Stimulated activated CD4-positive, alpha-beta T cell treated with anti-CD3 and anti-CD28 coated beads, Interleukin-12 subunit alpha, Interleukin-12 subunit beta, amount 100 ng/mL, for 48 hours (primary cell): ENCODE data around the gene NYAP2.

Experiments used
- DNase-seq, 3 donors: peaks; one replicate each; pipeline ENCODE4 v3.0.0-alpha.2; 2020; ENCODE audit warnings: low read depth in 2 of 3, low spot score in 1 of 3

NYAP2 gene

DNA sequence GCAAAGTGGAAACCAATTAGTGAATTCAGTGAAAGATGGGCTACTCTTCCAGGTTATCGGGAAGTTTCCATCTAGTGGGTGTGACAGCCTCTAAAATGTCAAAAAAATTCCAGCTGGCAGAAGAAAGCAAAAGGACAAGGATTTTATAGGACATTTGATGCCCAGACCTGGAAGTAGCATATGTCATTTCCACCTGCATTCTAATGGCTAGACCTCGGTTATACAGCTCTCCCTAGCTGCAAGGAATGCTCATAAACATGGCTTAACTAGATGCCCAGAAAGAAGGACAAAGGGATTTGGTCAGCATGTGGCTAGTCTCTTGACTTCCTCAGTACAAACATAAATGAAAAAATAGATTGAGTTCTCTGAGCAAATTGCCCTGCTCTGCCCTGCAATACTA lies 215.4 kb downstream of the NYAP2 start:
- DNase-seq: no peak

DNA sequence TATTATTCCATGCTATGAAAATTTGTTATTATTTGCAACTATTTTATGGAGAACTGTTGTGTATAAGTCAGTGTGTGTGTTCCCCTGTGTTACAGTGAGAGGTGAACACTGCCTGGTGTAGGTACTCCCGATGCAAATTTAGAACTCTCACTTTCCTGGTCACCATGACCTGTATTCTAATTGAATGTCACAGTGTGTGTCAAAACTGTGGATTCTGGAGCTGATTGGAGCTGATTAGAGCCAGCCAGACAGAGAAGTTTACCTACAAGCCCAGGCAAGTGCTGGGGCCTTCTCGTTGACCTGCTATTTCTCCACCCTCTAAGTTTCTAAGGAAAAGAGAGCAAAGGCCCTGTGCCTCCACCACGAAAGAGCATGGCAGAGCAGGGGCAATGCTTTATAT lies 216.0 kb downstream of the NYAP2 start:
- DNase-seq: no peak

DNA sequence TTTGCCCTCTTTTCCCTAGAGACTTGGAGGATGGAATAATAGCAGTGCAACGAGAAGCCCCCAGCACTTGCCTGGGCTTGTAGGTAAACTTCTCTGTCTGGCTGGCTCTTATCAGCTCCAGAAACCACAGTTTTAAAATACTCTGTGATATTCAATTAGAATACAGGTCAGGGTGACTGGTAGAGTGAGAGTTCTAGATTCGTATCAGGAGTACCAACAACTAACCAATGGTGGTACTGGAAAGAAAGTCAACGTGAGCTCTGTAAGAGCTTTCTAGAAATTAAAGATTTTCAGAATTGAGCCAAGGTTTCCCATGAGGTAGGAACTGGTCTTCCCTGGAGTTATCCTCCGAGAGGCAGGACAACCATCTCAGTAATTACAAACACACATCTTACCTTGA lies 216.9 kb downstream of the NYAP2 start:
- DNase-seq: no peak

DNA sequence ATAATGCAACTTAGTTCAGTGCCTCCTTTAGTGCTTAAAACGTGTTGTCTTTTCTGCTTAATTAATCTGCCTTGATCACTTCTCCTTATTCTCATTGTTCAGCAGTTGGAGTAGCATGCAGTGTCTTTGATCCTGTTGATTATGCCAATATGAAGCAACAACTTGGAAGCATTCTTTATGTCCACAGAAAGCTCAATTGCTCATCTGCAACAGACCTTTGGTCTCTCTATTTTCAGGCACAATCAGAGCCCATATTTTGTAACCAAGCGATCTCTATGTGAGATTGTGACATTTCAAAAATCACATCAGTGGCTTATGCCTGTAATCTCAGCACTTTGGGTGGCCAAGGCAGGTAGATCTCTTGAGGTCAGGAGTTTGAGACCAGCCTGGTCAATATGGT lies 217.3 kb downstream of the NYAP2 start:
- DNase-seq: no peak

DNA sequence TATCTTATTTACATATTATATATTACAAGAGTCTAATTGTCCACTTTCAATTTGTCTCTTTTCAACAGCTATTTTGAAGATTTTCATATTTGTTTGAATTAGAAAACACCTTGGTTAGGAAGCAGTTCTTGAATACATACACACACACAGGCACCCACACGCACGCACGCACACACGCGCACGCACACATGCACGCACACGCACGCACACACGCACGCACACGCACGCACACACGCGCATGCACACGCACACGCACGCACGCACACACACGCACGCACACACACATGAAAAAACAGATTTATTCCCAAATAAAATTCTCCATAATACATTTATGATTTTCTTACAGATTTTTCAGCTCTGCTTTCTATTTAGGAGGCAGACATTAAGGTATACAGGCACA lies 220.7 kb downstream of the NYAP2 start:
- no peak for DNase-seq

DNA sequence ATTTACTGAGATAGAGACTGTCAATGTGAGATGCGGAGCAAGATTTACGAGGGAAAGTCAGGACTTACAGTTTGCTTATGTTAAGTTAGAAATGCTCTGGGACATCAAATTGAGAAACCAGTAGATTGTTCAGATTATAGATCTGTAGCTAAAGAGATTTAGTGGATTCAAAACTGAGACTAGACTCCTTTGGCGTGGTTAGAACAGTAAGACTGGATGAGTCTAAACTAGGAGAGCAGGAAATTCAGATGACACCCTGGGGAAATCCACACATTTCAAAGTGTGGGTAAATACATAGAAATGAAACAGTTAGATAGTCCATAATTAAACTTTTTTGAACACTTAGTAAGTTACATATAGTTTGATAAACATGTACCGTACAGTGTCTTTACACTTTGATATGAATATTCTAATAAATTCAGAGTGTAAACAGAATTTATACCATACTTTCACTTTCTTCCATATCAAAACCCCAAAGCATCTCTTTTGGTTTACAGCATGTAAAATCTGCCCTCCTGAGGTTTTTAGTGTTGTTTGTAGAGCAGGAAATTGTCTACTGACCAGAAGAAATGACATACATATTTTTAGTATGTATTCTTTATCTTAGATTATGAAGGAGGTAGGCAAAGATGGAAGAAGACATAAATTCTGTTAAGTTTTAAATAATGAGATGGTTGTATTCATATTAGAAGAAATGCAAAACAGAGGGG lies 231.5 kb downstream of the NYAP2 start:
- no peak for DNase-seq

DNA sequence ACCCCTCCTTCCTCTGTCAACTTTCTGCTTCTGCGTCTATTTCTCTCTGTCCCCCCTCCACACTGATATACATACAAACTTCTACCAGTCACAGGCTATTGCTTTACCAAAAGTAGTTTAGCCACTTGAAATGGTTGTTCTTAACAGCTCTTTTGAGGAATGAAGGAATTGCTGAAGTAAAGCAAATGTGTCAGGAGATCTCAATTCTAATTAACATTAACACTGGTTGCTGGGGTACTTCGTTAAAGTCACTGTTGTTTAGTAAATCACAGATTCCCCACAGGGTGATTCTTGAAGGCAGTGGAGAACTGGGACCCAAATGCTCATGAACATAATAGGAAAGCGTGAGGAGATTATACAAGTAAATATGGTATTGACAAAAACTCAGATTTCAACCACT lies 232.8 kb downstream of the NYAP2 start:
- DNase-seq: no peak

DNA sequence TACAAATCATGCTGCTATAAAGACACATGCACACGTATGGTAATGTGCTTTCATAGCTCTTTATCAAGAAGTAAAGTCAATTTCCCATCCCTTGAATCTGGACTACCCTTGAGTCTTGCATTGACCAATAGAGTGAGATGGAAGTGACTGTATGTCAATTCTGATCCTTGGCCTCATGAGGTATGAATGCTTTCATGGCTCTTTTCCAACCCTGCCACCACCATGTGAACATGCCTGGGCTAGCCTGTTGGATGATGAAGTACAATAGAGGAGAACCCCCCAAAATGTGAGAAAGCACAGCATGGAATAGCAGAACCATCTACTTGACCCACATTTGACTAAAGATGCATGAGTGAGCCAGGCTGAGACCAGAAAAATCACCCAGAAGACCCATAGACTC lies 237.0 kb downstream of the NYAP2 start:
- DNase-seq: no peak

DNA sequence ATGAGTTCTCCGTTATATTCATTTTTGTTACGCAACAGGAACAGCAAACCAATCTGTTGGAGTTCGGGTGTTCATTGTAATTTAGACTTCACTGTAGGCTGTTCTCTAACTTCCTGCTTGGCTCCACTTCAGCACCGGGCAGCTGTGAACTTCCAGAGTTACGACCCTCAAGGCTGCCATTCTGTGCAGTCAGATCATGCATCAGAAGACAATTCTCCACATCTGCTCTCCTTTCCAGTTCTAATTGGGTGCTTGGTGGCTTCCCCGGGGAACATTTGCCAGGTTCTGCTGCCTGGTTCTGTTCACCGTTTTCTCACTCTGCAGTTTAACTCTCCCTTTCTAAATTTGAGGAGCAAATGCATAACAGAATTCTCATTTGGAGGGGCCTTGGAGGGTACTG lies 237.7 kb downstream of the NYAP2 start:
- no peak for DNase-seq

DNA sequence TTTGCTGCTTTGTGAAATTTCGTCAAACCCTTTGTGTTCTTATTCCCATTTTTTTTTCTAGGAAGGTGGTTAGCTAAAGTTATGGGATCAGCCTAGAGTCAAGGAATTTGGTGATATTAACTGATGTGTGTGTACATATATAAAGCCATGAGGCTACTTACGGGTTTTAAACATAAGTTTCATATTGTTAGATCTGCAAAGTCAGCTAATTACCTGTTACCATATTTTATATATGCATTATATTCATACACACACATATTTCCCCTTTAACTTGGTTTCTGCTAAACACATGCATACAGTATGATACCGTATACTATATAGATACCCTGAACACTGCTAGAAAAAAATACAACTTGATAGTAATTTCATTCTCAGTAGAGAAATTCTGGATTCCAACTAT lies 241.0 kb downstream of the NYAP2 start:
- no peak for DNase-seq

DNA sequence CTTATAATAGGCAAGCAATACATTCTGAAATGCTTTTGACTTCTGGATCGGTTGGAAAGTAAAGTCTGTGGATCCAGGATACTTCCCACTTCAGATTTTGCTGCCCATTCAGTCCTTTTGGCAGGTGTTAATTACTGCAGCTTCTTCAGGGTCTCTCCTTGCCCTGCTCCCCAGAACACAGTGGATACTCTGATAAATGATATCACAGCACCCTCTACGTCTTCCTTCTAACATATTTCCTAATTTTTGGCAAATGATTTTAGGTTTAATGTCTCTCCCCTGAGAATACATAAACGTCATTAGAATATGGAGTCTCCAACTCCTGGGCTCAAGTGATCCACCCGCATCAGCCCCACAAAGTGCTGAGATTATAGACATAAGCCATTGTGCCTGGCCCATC lies 249.8 kb downstream of the NYAP2 start:
- no peak for DNase-seq

DNA sequence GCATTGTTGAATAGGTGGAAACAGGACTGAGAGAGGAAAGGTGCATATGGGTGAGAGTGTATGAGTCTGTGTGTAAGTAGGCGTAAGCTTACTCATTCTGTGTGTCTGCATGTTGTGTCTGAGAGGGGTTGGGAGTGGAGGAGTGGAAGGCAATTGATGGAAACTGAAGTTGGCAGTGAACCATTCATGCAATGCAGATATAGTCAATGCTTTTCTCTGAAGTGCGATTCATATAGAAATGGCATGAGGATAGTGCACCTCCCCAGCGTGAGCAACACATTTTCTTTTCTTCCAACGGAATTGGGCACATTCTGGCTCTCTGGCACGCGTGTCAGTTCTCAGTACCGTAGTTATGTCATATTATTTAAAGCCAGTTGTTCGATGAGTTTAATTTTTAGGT lies 250.5 kb downstream of the NYAP2 start:
- DNase-seq: no peak

DNA sequence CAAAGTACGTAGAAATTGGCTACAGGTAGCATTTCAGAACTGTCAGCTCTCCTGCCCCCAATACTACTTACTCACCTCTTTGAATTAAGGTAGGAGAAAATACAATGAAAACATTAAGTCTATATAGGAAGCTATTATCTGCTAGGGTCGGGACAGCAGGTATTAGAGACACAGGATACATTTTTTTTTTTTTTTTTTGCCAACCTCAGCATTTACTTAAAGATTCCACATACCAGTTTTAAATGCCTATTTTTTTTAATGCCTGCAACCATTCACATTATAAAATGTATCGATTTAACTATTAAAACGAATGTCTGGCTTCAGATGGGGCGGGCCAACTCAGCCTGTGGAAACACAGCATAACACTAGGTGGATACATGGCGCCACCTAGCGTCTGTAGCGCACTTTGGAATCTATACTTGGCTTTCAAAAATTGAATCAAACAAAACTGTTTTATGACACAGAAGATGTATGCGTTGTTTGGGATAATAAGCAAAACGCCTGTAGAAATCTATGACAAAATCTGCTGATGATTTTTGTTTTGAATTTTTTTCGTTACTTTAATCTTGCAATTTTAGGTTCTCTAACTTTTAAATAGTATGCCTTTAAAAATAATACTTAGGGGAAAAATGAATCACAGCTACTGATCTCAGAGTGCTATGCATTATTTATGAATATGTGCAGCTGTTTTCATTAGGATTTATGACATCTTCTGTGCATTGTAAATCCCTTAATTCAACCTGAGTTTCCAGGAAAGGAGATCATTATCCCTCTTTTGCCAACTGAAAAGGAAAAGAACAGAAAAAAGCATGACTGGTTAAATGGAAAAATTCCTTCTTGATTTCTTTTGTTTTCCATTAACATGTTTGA lies 261.0 kb downstream of the NYAP2 start:
- DNase-seq: peak; percentile 53 to 79 (median 68)

DNA sequence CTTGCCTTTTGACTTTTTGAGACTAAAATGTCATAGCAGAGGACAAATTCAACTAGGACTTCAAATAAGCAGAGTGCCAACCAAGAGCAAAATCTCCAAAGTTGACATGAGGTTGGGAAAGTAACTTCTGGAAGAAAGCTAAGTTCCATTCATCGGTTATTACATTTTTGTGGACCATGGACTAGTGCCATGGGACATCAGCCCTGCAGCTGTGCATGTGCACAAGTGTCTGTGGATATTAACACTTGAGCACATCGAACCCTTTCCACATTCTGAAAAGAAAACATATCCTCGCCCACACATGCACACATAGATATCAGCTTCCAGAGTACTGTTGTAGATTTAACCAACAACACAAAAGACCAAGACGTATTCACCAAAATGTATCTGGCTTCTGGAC lies 262.6 kb downstream of the NYAP2 start:
- no peak for DNase-seq

DNA sequence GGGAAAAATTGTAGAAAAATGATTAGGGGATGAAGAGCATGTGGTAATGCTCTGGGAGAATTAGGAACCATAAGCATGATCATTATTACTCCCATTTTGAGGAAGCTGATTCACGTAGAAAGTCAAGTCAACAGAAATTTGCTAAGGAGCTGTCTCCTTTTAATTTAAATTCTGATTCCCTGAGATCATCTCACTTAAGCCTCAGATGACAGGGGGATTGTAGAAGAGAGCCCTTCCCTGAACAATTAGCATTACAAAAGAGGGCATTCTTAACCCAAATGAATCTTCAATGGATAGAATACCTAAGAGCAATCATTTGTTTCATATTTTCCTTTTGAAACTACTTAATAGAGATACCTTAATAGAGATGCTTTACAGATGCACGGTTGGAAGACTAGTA lies 267.9 kb downstream of the NYAP2 start:
- no peak for DNase-seq

DNA sequence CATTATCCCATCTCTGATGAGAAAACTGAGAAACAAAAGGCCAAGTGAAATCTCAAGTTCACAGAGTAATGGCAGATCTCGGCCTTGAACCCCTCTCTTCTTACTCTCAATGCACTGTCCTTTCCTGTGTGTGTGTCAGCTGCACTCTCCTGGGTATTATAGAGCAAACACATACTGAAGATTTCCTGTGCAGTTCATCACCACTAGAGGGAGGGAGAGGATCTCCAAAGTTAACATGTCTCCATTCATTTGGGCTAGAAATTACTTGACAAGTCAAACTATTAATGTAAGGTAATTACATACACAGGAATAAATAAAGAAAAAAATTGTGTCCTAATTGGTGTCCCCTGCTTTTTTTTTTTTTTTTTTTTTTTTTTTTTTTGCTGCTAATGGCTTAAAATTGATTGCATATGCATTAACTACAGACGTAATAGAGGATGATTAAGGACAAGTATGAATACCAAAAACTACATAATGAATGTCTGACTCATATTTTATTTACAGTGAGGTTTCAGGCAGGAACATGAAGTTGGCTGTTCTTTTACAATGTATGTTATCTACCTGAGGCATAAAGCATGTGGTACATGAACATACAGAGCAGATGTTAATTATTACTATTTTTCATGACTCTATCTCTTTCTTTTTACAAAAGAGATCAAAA lies 269.2 kb downstream of the NYAP2 start:
- DNase-seq: peak in 1 of 3 donors; percentile 14

DNA sequence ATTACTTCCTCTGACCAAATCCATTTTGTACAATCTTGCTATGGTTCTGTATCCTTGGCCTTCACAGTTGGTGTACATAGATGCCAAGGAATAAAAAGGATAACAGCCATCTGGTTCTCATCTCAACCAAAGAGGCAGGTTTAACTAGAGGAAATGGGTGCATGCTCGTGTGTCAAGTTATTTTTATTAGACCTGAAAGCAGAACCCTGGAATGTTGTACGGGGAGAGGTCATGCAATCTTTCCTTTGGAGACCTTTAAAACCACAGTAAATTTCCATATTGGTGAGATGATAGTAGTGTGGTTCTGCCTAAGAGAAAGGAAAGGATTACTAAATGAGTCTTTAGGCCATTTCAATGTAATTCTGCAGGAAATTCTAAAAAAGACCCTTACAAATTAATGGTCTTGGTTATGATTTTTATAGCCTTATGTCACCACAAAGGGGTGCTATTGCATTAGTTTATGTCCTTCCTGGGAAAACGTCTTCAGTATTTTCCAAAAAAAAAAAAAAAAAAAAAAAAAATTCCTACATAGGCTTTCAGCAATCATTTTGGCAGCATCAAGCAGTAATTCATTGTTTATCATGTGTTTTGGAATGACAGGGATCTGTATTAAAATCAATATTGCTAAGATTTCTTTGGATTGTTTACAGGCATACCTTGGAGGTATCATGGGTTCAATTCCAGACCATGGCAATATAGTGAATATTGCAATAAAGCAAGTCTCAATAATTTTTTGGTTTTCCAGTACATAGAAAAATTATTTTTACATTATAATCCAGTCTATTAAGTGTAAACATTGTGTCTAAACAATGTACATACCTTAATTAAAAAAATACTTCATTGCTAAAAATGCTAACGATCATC lies 270.8 kb downstream of the NYAP2 start:
- no peak for DNase-seq

DNA sequence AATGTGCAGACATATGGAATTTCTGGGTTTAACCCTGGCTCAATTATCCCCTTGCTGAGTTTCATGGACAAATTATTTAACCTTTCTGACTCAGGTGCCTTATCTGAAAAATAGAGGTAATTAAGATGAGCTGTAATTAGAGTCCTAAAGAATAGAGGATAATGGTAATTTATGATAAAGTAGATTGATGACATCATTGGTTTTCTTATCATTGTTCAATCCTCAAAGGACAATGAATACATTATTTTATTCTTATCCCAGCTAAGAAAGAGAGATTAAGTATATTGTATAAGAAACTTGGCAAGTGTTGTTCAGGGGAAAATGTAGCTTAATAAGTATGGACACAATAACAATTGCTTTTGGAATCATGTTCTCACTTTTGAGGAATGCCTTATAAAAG lies 279.3 kb downstream of the NYAP2 start:
- no peak for DNase-seq

DNA sequence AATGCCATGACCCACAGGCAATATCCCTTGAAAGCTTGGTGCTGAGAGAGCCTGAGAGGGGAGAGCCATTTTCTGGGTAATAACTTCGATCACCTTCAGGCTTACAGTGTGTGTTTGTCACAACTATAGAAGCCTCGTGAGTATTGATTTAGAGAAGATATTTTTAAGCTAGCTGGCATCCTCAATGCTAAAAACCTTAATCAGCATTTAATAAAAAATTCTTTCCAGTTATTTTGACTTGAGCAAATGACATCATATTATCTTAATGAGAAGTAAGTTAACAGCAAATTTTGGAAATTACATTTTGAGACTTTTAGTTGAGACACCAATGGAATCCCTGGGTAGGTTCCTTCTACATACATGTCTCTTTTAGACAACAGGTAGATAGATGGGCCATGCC lies 283.7 kb downstream of the NYAP2 start:
- DNase-seq: no peak

DNA sequence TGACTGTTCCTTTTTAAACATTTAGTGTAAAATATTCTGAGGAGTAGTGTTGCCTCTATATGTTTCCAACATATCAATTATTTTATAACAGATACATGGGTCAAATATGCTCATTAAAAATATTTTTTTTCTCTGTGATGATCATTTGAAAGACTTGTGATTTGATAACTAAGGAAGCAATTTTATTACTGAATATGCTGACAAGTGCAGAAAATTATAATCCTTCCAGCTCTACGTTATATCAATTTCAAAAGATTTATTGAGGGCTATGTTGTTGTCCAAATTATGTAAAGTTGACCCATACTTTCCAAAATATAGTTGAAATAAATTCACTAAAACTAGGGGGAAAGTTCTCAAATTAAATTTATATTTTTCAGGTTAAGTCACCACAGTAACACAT lies 290.6 kb downstream of the NYAP2 start:
- no peak for DNase-seq

DNA sequence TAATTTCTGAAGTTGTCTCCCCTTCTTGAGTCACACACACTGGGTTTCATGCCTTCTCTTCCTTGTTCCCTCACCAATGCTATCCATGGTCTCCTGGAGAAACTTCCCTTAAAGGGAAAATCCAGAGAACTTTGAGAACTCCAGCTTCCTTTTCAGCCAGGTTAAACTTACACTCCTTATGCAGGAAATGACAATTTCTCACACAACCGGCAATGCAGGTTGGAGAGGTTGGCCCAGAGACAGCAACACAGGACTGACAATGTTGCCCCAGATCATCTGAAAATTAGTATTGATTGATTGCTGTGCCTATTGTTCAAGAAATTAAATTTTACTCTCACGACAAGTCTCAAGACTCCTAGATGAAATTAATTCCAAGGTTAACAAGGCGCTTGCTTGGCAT lies 292.2 kb downstream of the NYAP2 start:
- DNase-seq: no peak
